HG02763 (cell line): ENCODE data around the gene CALR3.
"Not testable (repeated sequence)": the region's sequence is repeated elsewhere in the genome, so short reads cannot be mapped to it uniquely, and the experiment has no call there.

Source experiments
- ATAC-seq: cut with Tn5 transposase; IDR thresholded peaks from one replicate; pipeline ENCODE4 v1.9.1; 2021; ENCODE audit warnings: mild to moderate bottlenecking, moderate library complexity; ENCODE audit not compliant: unreplicated experiment

Gene CALR3

GRCh38 chr19:16497042-16497441 lies 1.1 kb upstream of the CALR3 start:
- ATAC-seq: no peak

- no peak for ATAC-seq
Observed at GRCh38 chr19:16496613-16496983, 631 bp upstream of the CALR3 start.

DNA sequence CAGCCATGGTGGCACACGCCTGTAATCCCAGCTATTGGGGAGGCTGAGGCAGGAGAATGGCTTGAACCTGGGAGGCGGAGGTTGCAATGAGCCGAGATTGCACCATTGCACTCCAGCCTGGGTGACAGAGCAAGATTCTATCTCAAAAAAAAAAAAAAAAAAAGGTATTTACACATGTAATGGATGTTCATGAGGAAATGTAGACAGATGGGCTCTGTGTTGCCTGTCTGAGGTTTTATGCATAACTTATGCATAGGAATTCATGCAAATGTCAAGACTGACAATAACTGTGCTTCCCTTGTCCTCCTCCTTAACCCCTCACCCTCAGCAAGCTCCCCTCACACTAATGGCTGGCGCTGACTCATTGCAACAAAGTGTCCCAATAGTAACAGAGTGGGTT lies 9.5 kb downstream of the CALR3 start:
- not testable (repeated sequence) for ATAC-seq

DNA sequence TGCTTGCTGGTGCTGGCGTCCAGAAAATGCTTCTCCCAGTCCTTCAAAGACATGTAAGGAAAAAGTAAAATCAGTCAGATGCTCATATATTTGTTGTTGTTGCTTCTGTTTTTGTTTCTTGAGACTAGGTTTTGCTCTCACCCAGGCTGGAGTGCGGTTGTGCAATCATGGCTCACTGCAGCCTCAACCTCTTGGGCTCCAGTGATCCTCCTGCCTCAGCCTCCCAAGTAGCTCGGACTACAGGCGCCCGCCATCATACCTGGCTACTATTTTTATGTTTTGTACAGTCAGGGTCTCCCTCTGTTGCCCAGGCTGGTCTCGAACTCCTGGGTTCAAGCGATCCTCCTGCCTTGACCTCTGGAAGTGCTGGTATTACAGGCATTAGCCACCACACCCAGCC lies 13.2 kb downstream of the CALR3 start:
- ATAC-seq: no peak

- no peak for ATAC-seq
Observed at GRCh38 chr19:16477311-16477710, 18.7 kb downstream of the CALR3 start.

DNA sequence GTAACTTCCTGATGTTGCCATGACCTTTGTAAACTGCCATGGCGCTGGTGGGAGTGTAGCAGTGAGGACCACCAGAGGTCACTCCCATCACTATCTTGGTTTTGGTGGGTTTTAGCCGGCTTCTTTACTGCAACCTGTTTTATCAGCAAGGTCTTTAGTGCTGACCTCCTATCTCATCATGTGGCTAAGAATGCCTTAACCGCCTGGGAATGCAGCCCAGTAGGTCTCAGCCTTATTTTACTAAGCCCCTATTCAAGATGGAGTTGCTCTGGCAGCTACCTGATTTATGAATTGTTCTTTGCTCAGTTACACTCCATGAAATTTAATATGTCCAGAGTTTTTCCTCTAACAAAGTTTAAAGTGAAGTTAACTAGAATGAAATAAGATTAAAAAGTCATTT lies 19.6 kb downstream of the CALR3 start:
- ATAC-seq: no peak

DNA sequence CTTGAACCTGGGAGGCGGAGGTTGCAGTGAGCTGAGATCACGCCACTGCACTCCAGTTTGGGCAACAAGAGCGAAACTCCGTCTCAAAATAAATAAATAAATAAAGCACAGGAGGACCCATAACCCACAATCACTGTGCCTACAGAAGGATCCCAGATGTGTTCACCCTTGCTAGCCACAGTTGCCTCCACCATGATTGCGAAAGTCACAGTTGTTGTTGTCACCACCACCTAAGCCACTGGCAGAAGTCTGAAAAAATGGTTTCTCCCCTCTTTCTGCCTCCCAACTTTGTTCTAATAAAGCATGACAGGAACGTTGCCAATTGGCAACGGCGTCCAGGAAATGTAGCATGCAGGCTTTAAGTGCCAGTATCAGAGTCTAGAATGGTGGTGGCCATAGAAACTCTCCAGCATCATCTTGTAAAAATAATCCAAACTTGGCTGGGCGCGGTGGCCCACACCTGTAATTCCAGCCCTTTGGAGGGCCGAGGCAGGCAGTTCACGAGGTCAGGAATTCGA lies 22.0 kb downstream of the CALR3 start:
- ATAC-seq: no peak

GRCh38 chr19:16472992-16473391 lies 23.0 kb downstream of the CALR3 start:
- no peak for ATAC-seq

GRCh38 chr19:16472559-16472899 lies 23.4 kb downstream of the CALR3 start:
- not testable (repeated sequence) for ATAC-seq

GRCh38 chr19:16470911-16471811 lies 24.8 kb downstream of the CALR3 start:
- peak; percentile 19 for ATAC-seq

DNA sequence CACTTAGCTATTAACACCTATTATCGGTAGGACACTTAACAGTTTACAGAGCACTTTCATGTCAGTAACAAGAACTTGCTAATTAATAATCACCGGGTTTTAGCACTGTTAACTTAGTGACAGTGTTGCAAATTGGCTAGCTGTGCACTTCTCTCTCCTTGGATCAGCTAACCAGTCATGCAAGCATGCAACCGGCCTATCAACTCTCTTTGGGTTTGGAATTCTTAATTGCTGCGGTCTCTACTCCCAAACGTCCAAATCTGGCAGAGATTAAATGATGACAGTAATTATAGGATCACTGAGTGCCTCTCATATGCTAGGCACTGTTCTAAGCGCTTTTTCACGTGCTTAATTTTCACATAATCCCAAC lies 25.4 kb downstream of the CALR3 start:
- no peak for ATAC-seq

GRCh38 chr19:16467581-16467980 lies 28.4 kb downstream of the CALR3 start:
- ATAC-seq: no peak

DNA sequence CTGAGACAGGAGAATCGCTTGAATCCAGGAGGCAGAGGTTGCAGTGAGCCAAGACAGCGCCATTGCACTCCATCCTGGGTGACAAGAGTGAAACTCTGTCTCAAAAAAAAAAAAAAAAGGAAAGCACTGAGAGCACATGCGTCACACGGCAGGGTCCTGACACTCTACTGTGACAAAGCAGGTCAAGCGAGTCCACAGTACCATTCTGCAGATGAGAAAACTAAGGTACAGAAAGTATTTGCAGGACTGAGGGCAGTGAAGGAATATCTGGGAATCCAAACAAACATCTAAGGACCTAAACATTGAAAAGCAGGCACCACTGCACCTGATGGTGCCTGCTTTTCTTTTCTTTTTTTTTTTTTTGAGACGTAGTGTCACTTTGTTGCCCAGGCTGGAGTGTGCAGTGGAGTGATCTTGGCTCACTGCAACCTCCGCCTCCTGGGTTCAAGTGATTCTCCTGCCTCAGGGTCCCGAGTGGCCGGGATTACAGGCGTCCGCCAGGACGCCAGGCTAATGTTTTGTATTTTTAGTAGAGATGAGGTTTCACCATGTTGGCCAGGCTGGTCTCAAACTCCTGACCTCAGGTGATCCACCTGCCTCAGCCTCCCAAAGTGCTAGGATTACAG lies 29.1 kb downstream of the CALR3 start:
- ATAC-seq: not testable (repeated sequence)

DNA sequence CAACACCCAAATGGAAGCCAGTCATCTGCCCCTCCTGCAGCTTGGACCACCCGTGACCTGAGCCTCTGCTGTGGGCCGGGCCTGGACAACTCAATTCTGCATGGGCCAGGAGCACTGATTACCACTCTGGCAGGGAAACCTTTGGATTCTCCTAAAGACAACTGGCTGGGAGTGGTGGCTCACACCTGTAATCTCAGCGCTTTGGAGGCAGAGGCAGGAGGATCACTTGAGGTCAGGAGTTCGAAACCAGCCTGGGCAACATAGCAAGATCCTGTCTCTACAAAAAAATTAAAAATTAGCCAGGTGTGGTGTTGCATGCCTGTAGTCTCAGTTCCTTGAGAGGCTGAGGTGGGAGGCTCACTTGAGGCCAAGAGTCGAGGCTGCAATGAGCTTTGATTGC lies 30.7 kb downstream of the CALR3 start:
- ATAC-seq: no peak

- ATAC-seq: no peak
Observed at GRCh38 chr19:16463991-16464575, 31.9 kb downstream of the CALR3 start.

- ATAC-seq: no peak
Observed at GRCh38 chr19:16463341-16463990, 32.5 kb downstream of the CALR3 start.

- ATAC-seq: no peak
Observed at GRCh38 chr19:16462757-16463250, 33.2 kb downstream of the CALR3 start.

DNA sequence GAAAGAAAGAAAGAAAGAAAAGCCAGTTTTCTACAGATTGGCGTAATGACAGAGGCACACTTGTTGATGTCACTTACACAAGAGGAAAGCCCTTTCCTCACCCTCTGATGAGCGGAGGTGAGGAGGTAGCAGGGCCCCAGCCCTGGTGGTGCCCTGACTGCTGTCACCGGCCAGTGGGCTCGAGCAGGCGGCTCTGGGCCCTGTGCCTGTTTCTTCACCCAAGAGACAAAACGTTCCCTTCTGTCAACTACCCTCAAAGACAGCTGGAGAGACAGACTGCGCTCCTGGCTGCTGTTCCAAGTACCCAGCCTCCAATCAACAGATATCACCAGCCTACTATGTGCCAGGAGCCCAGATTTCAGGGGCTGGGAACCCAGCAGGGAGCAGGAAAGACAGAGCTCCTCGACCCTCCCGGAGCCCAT lies 34.3 kb downstream of the CALR3 start:
- ATAC-seq: no peak

DNA sequence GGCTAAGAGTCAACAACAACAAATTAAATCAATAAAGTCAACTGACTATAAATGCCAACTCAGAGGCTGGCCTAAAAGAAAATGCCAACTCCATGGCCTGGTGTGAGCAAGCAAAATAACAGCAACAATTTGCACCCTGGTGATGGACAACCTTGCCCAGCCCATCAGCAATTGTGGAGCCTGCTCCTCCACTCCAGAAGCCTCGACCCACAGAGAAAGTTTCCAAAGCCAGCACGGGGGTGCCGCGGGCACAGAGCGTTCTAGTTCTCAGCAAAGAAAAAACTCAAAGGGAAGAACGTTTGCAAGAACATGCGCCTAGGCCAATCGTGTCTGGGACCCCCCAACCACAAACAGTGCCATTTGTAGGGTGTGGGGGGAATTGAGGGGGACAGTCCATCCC lies 35.5 kb downstream of the CALR3 start:
- no peak for ATAC-seq

DNA sequence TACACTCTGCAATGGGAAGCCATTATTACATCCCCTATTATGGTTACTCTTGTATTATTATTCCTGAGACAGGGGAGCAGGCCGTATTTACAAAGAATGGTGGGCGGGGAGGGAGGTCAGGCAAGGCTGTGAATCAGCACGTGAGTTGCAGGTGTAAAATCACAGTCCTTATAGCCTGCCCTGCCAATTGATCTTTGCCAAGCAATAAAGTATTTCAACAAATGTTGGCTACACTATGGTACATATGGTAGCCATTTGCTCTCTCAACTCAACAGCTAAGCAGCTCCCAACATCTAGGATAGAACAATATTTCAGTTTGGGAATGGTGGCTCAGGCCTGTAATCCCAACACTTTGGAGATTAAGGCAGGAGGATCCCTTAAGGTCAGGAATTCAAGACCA lies 36.3 kb downstream of the CALR3 start:
- no peak for ATAC-seq
